Ovary (tissue), 9 donors: Measurements from ENCODE around the gene NELL1. TPM values are rescaled to one million over a fixed set of nuclear protein-coding genes. Genes with fewer than 3 reads are reported as not detected.

Experiments
- DNase-seq, 5 donors: peaks; one replicate each; pipeline ENCODE4 v3.0.0-alpha.2; 2019 to 2020
- H3K27ac ChIP-seq, 2 donors: fragments of 200-600 bp; one replicate each; pipeline versions ENCODE4 v1.5.1 to v1.8.0; 2019 to 2022
- H3K27me3 ChIP-seq: fragments of 200-600 bp; one replicate; pipeline ENCODE4 v1.8.0; 2022
- H3K36me3 ChIP-seq: fragments of 200-600 bp; sonication (generic); one replicate; pipeline ENCODE4 v1.5.1; 2019
- H3K4me1 ChIP-seq: one replicate; pipeline ENCODE4 v1.8.1; 2013; ENCODE audit warnings: mild to moderate bottlenecking, moderate library complexity; ENCODE audit not compliant: insufficient read depth
- H3K4me3 ChIP-seq: fragments of 200-600 bp; sonication (generic); one replicate; pipeline ENCODE4 v1.5.1; 2017
- H3K9me3 ChIP-seq, 2 donors: fragments of 200-600 bp in 1 of 2; sonication (generic) in 1 of 2; one replicate each; pipeline versions ENCODE4 v1.5.1 to v1.8.1; 2013 to 2019; ENCODE audit warnings: mild to moderate bottlenecking in 1 of 2, moderate library complexity in 1 of 2
- EP300 ChIP-seq: sonication (generic); formaldehyde crosslinking; IDR thresholded peaks from one replicate; pipeline ENCODE4 v1.6.1; 2017; ENCODE audit warnings: antibody characterized with exemption
- POLR2A ChIP-seq: fragments of 450-650 bp; IDR thresholded peaks from one replicate; pipeline ENCODE4 v1.6.1; 2017; ENCODE audit warnings: antibody characterized with exemption, mild to moderate bottlenecking, moderate library complexity
- WGBS, 3 donors: extraction: QIAGEN DNeasy Blood & Tissue Kit in 1 of 3; methylation state at CpG; one replicate each; pipeline versions ENCODE4 v1.1.5 to v1.1.7; 2013 to 2017; 5-methylcytosine and 5-hydroxymethylcytosine counted together
- intact Hi-C, 4 donors: fragments of 100-400 bp; cut with DNase I; formaldehyde crosslinking; loops; one replicate each; pipeline versions ENCODE4 v1.11.0 to v1.15.1; 2022 to 2023
- polyA plus RNA-seq, 2 donors: library from polyadenylated mRNA; stranded (reverse); fragments of 200-250 nt in 1 of 2; fragments of 350-450 nt in 1 of 2; fragmentation: Illumina TruSeq in 1 of 2; extraction: RNeasy Lipid Tissue Mini Kit (QIAGEN cat#74804) in 1 of 2; gene quantifications; one replicate each; pipeline ENCODE4 v1.2.3, GENCODE V29; 2013 to 2014
- total RNA-seq, 7 donors: library from RNA; depleted of rRNA in 2 of 7; stranded (reverse); fragments of >200 nt in 2 of 7; fragmentation: NEBNext Ultra II Directional in 3 of 7; extraction: Animal tissue kit (Norgen Biotek cat#: 25700) in 3 of 7; gene quantifications; one replicate each; pipeline versions ENCODE4 v1.1.0 to v1.2.4, GENCODE V29; 2016 to 2023
- TF ChIP-seq, protein P1 (sequence below), 3 donors: fragments of 450-650 bp in 2 of 3; fragments of 200-600 bp in 1 of 3; IDR thresholded peaks; one replicate each; pipeline versions ENCODE4 v1.5.1 to v1.8.0; 2016 to 2022; ENCODE audit warnings: antibody characterized with exemption in 3 of 3, mild to moderate bottlenecking in 1 of 3
- donor health status: DM: no; HTN: no; CAD: no; lungs with moderate emphysema.
- donor health status: DM: no; HTN: no; CAD: no.
- donor health status: Bipolar disorder and iron deficiency.
- donor health status: DM: yes; HTN: yes; CAD: no.
- donor health status: DM: no; HTN: no; CAD: no.
- donor health status: DM: yes; HTN: yes; CAD: no.

Gene NELL1
- total and polyA plus RNA-seq, 9 donors: 0.21 to 0.43 (median 0.36) TPM; not detected in 5

DNA sequence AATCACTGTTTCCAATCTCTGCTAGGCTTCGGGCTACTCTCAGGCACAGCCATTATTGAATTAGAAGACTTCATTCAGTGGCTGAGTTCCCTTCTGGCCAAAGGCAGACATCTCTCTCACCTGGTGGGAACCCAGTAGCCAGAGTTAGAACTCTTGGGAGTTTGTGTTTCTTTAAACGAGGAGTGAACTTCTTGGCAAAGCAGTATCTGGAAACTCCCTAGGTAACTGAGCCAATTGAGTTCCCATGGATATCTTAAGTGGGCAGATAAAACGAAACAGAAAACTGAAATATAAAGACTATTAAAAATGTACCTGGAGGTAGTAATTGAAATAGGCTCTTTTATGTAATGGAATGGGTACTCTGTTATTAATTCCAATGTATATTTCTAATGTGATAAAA, 125.6 kb downstream of the NELL1 start:
- no peaks in the 10 kb centered on the region for H3K36me3 ChIP-seq
- H3K9me3 ChIP-seq: no peaks in the 10 kb centered on the region
- DNase-seq: no peak
- no peak overlapping the region for H3K27ac ChIP-seq
- WGBS, 3 donors: 17 to 28% (median 19%) methylated on average over 3 of the region's 3 CpGs
- H3K4me3 ChIP-seq: no peak overlapping the region
- intact Hi-C loops: no loop called here
- no peaks in the 10 kb centered on the region for H3K4me1 ChIP-seq
- TF ChIP-seq, protein P1, sequence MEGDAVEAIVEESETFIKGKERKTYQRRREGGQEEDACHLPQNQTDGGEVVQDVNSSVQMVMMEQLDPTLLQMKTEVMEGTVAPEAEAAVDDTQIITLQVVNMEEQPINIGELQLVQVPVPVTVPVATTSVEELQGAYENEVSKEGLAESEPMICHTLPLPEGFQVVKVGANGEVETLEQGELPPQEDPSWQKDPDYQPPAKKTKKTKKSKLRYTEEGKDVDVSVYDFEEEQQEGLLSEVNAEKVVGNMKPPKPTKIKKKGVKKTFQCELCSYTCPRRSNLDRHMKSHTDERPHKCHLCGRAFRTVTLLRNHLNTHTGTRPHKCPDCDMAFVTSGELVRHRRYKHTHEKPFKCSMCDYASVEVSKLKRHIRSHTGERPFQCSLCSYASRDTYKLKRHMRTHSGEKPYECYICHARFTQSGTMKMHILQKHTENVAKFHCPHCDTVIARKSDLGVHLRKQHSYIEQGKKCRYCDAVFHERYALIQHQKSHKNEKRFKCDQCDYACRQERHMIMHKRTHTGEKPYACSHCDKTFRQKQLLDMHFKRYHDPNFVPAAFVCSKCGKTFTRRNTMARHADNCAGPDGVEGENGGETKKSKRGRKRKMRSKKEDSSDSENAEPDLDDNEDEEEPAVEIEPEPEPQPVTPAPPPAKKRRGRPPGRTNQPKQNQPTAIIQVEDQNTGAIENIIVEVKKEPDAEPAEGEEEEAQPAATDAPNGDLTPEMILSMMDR (IDR thresholded peaks at IDR 0.05): no peak
- no peak for TF ChIP-seq EP300
- TF ChIP-seq POLR2A: no peak
- H3K27me3 ChIP-seq: no peaks in the 10 kb centered on the region

DNA sequence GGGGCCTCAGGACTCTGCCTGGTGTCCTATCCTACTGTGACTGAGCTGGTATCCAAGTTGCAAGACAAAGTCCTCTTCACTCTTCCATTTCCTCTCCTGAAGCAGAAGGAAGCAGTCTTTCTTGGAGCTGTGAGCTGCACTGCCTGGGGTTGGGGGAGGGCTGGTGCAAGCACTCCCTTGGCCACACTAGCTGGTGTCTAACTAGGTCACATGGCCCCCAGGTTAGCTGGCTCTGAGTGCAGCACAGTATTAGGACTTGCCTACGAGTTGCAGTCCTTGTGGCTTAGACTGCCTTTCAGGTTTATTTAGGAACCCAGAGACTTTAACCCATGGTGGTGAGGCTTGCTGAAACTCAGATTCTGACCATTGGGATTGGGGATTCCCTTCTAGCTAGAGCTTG, 138.9 kb downstream of the NELL1 start:
- intact Hi-C loops: no loop called here
- TF ChIP-seq POLR2A: no peak
- TF ChIP-seq, protein P1 (IDR thresholded peaks at IDR 0.05): no peak
- TF ChIP-seq EP300: no peak
- Histone ChIP-seq H3K4me1 (no peaks in the 10 kb centered on the region), H3K9me3 (no peaks in the 10 kb centered on the region), H3K36me3 (no peaks in the 10 kb centered on the region), H3K27ac (no peak overlapping the region), H3K27me3 (no peaks in the 10 kb centered on the region), H3K4me3 (no peak overlapping the region)
- 10 to 63% (median 48%) methylated on average over 1 of the region's 1 CpG for WGBS, 3 donors
- no peak for DNase-seq

DNA sequence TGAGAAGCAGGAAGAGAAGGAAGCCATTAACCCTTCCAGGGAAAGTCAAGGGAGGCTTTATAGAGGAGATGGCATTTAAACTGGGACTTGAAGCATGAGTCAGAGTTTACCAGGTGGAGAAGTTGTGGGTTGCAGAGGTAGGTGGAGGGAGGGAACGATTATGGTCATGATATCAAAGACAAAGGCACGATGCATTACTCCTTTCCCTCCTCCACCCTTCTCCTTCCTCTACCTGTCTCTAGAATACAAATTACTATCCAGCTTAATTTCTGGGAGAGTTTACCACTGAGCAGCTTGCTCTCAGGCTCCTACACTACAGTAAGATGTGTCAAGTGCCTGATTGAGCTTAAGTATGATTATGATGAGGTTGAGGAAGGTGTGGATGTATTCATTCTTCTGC, 151.7 kb downstream of the NELL1 start:
- H3K4me1 ChIP-seq: no peaks in the 10 kb centered on the region
- no peaks in the 10 kb centered on the region for H3K27me3 ChIP-seq
- H3K9me3 ChIP-seq: no peaks in the 10 kb centered on the region
- no peak overlapping the region for H3K4me3 ChIP-seq
- H3K36me3 ChIP-seq: no peaks in the 10 kb centered on the region
- H3K27ac ChIP-seq: no peak overlapping the region
- 35 to 58% (median 56%) methylated on average over 2 of the region's 2 CpGs for WGBS, 3 donors
- intact Hi-C loops: no loop called here
- TF ChIP-seq EP300: no peak
- DNase-seq: no peak

DNA sequence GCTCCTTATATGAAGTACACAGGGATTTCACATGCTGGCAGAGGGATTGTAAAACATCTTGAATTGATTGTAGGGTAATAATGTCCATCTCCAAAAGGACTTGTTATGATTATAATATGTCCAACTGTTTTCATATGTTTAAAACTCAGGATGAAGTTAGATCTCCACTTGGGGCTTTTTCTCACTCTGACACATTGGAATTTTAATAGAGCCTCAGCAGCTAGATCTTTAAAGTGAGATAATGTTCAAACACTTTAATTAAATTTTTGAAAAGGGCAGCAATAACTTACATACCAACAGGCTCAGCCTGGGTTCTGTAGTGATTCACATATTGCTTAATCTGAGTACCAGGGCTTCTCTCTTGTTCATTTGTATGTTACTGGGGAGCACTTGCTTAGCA, 152.1 kb downstream of the NELL1 start:
- TF ChIP-seq EP300 (no peak), POLR2A (no peak)
- TF ChIP-seq, protein P1 (IDR thresholded peaks at IDR 0.05): no peak
- Histone ChIP-seq H3K27me3 (no peaks in the 10 kb centered on the region), H3K4me3 (no peak overlapping the region)

DNA sequence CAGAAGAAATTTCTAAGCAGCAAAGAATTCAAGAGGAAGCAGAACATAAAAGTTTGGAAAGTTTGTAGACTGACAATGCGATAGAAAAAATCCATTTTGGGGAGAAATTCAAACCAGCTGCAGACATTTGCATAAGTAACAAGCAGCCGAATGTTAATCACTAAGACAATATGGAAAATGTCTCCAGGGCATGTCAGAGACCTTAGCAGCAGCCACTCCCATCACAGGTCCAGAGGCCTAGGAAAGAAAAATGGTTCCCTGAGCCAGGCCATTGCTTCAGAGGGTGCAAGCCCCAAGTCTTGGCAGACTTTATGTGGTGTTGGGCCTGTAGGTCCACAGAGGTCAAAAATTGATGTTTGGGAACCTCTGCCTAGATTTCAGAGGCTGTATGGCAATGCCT, 155.4 kb downstream of the NELL1 start:
- TF ChIP-seq, protein P1 (IDR thresholded peaks at IDR 0.05): no peak
- TF ChIP-seq EP300 (no peak), POLR2A (no peak)
- Histone ChIP-seq H3K27me3 (no peaks in the 10 kb centered on the region), H3K9me3 (no peaks in the 10 kb centered on the region), H3K36me3 (no peaks in the 10 kb centered on the region), H3K4me1 (no peaks in the 10 kb centered on the region), H3K4me3 (no peak overlapping the region), H3K27ac (no peak overlapping the region)
- WGBS, 3 donors: 24 to 91% (median 32%) methylated on average over 2 of the region's 2 CpGs
- intact Hi-C loops: no loop called here
- DNase-seq: no peak

More for the DNA sequence above, 152.1 kb downstream of the NELL1 start:
- DNase-seq: no peak
- H3K36me3 ChIP-seq: no peaks in the 10 kb centered on the region
- H3K4me1 ChIP-seq: no peaks in the 10 kb centered on the region
- no peaks in the 10 kb centered on the region for H3K9me3 ChIP-seq
- H3K27ac ChIP-seq: no peak overlapping the region
- intact Hi-C loops: no loop called here
